Measurements from ENCODE around the gene PIR. TPM values are rescaled to one million over a fixed set of nuclear protein-coding genes. Genes with fewer than 3 reads are reported as not detected.
A peak's percentile ranks its signal among the peaks of the same experiment; 100 is the strongest.

Gene PIR
- polyA plus RNA-seq, 4 donors, result 3.9 to 13.4 (median 11.3) TPM

DNA sequence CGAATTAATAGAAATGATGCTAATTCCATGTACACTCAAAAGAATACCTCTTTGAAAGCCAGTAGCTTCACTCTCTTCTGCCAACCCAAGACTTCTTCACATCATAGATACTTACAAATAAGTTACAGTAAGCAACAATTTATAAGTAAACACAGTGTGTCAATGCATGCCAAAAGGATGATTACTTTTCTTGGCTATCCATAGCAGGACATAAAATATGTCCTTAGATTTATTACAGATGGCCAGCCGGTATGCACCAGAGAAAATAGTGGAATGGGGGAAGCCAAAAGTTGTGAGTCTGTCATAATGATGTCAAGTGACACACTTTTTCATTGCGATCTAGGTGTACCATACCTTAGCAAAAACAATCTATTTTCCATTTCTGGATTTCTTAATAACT lies 6.8 kb upstream of the PIR start:
- Histone ChIP-seq H3K4me3 (ENCODE audit: low read depth in 1 of 3, low read length in 3 of 3) (no peak overlapping the region), H3K27ac (ENCODE audit: low read depth in 1 of 3, low read length in 2 of 3) (peak overlapping the region in 1 of 3 donors; percentile 31), H3K9me3 (ENCODE audit: control insufficient read depth in 2 of 2, insufficient read depth in 1 of 2, low read depth in 1 of 2, low read length in 1 of 2) (no peaks in the 10 kb centered on the region), H3K27me3 (ENCODE audit: control insufficient read depth in 3 of 3, insufficient read depth in 3 of 3, low read length in 3 of 3) (no peaks in the 10 kb centered on the region), H3K36me3 (ENCODE audit: control insufficient read depth in 3 of 3, insufficient read depth in 2 of 3, low read depth in 1 of 3, low read length in 3 of 3) (no peaks in the 10 kb centered on the region), H3K4me1 (ENCODE audit: control insufficient read depth in 3 of 3, insufficient read depth in 2 of 3, low read depth in 1 of 3, low read length in 2 of 3) (no peaks in the 10 kb centered on the region)
- WGBS, 3 donors, result 72 to 85% (median 74%) methylated on average over 3 of the region's 3 CpGs
- DNase-seq (no peak), FAIRE-seq (no peak)

DNA sequence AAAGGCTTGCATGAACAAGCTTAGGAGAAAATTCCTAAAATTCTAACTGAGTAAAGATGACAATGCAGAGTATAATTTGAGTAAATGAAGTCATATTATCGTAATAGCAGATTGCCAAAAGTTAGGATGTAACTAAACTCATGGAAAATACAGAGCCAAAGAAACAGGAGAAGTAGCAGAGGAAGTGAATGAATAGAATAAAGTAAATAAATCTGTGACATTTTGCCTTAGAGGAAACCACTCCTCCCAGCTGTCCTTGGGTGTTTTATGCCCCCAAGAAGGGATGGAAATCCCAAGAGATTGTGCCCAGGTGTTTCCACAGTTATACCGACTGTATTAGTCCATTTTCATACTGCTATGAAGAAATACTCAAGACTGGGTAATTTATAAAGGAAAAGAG lies 5.6 kb upstream of the PIR start:
- Histone ChIP-seq H3K9me3 (ENCODE audit: control insufficient read depth in 2 of 2, insufficient read depth in 1 of 2, low read depth in 1 of 2, low read length in 1 of 2) (no peaks in the 10 kb centered on the region), H3K27me3 (ENCODE audit: control insufficient read depth in 3 of 3, insufficient read depth in 3 of 3, low read length in 3 of 3) (no peaks in the 10 kb centered on the region), H3K4me1 (ENCODE audit: control insufficient read depth in 3 of 3, insufficient read depth in 2 of 3, low read depth in 1 of 3, low read length in 2 of 3) (peaks cover 0 to under 1% (median 0%) of the 10 kb centered on the region in 3 donors), H3K27ac (ENCODE audit: low read depth in 1 of 3, low read length in 2 of 3) (no peak overlapping the region), H3K4me3 (ENCODE audit: low read depth in 1 of 3, low read length in 3 of 3) (no peak overlapping the region), H3K36me3 (ENCODE audit: control insufficient read depth in 3 of 3, insufficient read depth in 2 of 3, low read depth in 1 of 3, low read length in 3 of 3) (no peaks in the 10 kb centered on the region)
- WGBS, 3 donors, result 64 to 75% (median 70%) methylated on average over 2 of the region's 2 CpGs
- no peak for FAIRE-seq
- DNase-seq, result no peak

- WGBS, 3 donors, result 0 to 7% (median 1%) methylated on average over 4 of the region's 4 CpGs
- no peak for FAIRE-seq
- peaks cover 0 to 4% (median 0%) of the 10 kb centered on the region in 3 donors for H3K4me1 ChIP-seq (ENCODE audit: control insufficient read depth in 3 of 3, insufficient read depth in 2 of 3, low read depth in 1 of 3, low read length in 2 of 3)
These were observed 4.7 kb upstream of the PIR start for GRCh38 chrX:15497865-15498264.

DNA sequence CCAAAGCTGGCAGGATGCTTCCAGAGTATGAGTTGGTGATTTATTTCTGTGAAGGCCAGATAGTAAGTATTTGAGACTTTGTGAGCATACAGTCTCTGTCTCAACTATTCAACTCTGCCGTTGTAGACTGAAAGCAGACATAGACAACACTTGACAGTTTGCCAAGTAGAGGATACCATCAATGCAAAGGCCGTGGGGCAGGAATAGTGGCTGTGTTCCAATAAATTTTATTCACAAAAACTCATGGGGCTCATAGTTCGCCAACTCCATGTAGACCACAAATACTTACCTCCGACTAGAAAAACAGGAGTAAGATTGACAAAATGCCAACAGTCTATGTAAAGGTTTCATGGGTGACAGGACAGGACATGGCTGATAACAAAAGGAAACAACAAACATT lies 3.7 kb upstream of the PIR start:
- H3K27ac ChIP-seq (ENCODE audit: low read depth in 1 of 3, low read length in 2 of 3), result no peak overlapping the region

More at GRCh38 chrX:15497865-15498264, 4.7 kb upstream of the PIR start:
- no peaks in the 10 kb centered on the region for H3K9me3 ChIP-seq (ENCODE audit: control insufficient read depth in 2 of 2, insufficient read depth in 1 of 2, low read depth in 1 of 2, low read length in 1 of 2)
- H3K36me3 ChIP-seq (ENCODE audit: control insufficient read depth in 3 of 3, insufficient read depth in 2 of 3, low read depth in 1 of 3, low read length in 3 of 3), result no peaks in the 10 kb centered on the region
- DNase-seq, result peak; percentile 52 to 57
- H3K4me3 ChIP-seq (ENCODE audit: low read depth in 1 of 3, low read length in 3 of 3), result no peak overlapping the region
- no peak overlapping the region for H3K27ac ChIP-seq (ENCODE audit: low read depth in 1 of 3, low read length in 2 of 3)
- H3K27me3 ChIP-seq (ENCODE audit: control insufficient read depth in 3 of 3, insufficient read depth in 3 of 3, low read length in 3 of 3), result no peaks in the 10 kb centered on the region

DNA sequence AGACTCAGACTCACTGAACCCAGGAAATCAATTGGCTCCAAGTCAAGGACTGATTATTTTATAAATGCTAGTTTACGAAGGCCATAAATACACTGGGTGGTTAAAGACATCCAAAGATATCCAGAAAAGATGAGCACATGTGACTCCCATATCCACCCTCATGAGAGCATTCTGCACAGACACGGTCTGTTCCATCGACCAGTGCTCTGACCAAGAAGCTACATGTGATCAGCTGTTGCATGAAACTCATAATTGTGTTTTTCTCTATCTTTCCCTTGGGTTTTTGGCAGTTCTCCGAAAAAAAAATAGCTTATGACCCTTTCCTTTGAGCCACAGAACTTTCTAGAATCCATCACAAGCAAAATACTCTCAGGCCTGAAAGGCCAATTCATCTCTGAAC lies 2.7 kb upstream of the PIR start:
- 61 to 81% (median 69%) methylated on average over 4 of the region's 4 CpGs for WGBS, 3 donors
- no peak overlapping the region for H3K4me3 ChIP-seq (ENCODE audit: low read depth in 1 of 3, low read length in 3 of 3)
- no peak overlapping the region for H3K27ac ChIP-seq (ENCODE audit: low read depth in 1 of 3, low read length in 2 of 3)
- H3K4me1 ChIP-seq (ENCODE audit: control insufficient read depth in 3 of 3, insufficient read depth in 2 of 3, low read depth in 1 of 3, low read length in 2 of 3), result peaks cover 0 to 7% (median 0%) of the 10 kb centered on the region in 3 donors
- no peaks in the 10 kb centered on the region for H3K36me3 ChIP-seq (ENCODE audit: control insufficient read depth in 3 of 3, insufficient read depth in 2 of 3, low read depth in 1 of 3, low read length in 3 of 3)
- DNase-seq (no peak), FAIRE-seq (no peak)
- H3K27me3 ChIP-seq (ENCODE audit: control insufficient read depth in 3 of 3, insufficient read depth in 3 of 3, low read length in 3 of 3), result no peaks in the 10 kb centered on the region
- H3K9me3 ChIP-seq (ENCODE audit: control insufficient read depth in 2 of 2, insufficient read depth in 1 of 2, low read depth in 1 of 2, low read length in 1 of 2), result no peaks in the 10 kb centered on the region

More for the DNA sequence above, 3.7 kb upstream of the PIR start:
- H3K4me1 ChIP-seq (ENCODE audit: control insufficient read depth in 3 of 3, insufficient read depth in 2 of 3, low read depth in 1 of 3, low read length in 2 of 3), result peaks cover 0 to 7% (median 0%) of the 10 kb centered on the region in 3 donors
- H3K36me3 ChIP-seq (ENCODE audit: control insufficient read depth in 3 of 3, insufficient read depth in 2 of 3, low read depth in 1 of 3, low read length in 3 of 3), result no peaks in the 10 kb centered on the region
- no peak overlapping the region for H3K4me3 ChIP-seq (ENCODE audit: low read depth in 1 of 3, low read length in 3 of 3)
- 39 to 43% (median 41%) methylated on average over 4 of the region's 4 CpGs for WGBS, 3 donors
- H3K27me3 ChIP-seq (ENCODE audit: control insufficient read depth in 3 of 3, insufficient read depth in 3 of 3, low read length in 3 of 3), result no peaks in the 10 kb centered on the region
- H3K9me3 ChIP-seq (ENCODE audit: control insufficient read depth in 2 of 2, insufficient read depth in 1 of 2, low read depth in 1 of 2, low read length in 1 of 2), result no peaks in the 10 kb centered on the region
- FAIRE-seq (no peak), DNase-seq (no peak)

GRCh38 chrX:15492469-15492868 lies 664 bp downstream of the PIR start:
- H3K27me3 ChIP-seq (ENCODE audit: control insufficient read depth in 3 of 3, insufficient read depth in 3 of 3, low read length in 3 of 3), result no peaks in the 10 kb centered on the region
- WGBS, 3 donors, result 42 to 78% (median 60%) methylated on average over 5 of the region's 5 CpGs
- H3K4me3 ChIP-seq (ENCODE audit: low read depth in 1 of 3, low read length in 3 of 3), result peak overlapping the region in 1 of 3 donors; percentile 24
- peaks cover 0 to 7% (median 0%) of the 10 kb centered on the region in 3 donors for H3K4me1 ChIP-seq (ENCODE audit: control insufficient read depth in 3 of 3, insufficient read depth in 2 of 3, low read depth in 1 of 3, low read length in 2 of 3)
- FAIRE-seq (no peak), DNase-seq (no peak)
- no peaks in the 10 kb centered on the region for H3K36me3 ChIP-seq (ENCODE audit: control insufficient read depth in 3 of 3, insufficient read depth in 2 of 3, low read depth in 1 of 3, low read length in 3 of 3)
- no peaks in the 10 kb centered on the region for H3K9me3 ChIP-seq (ENCODE audit: control insufficient read depth in 2 of 2, insufficient read depth in 1 of 2, low read depth in 1 of 2, low read length in 1 of 2)
- H3K27ac ChIP-seq (ENCODE audit: low read depth in 1 of 3, low read length in 2 of 3), result no peak overlapping the region

DNA sequence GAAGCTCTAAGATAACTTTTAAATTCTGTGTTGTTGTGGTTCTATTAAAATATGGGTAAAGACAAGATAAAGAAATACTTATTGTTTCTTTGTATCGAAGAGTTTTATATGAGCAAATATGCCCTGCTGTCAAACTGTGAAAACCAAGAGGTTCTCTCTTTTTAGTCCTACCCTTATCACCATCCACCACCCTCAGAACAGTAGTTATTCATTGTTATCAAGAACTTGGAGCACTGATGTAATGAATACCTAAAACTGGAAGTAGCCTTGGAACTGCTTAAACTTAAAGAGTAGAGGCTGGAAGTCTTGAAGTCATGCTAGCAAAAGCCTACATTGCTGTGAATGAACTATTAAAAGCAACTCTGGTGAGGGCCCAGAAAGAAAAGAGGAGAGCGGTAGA lies 9.2 kb downstream of the PIR start:
- Histone ChIP-seq H3K36me3 (ENCODE audit: control insufficient read depth in 3 of 3, insufficient read depth in 2 of 3, low read depth in 1 of 3, low read length in 3 of 3) (no peaks in the 10 kb centered on the region), H3K27ac (ENCODE audit: low read depth in 1 of 3, low read length in 2 of 3) (no peak overlapping the region), H3K27me3 (ENCODE audit: control insufficient read depth in 3 of 3, insufficient read depth in 3 of 3, low read length in 3 of 3) (no peaks in the 10 kb centered on the region), H3K4me3 (ENCODE audit: low read depth in 1 of 3, low read length in 3 of 3) (no peak overlapping the region), H3K9me3 (ENCODE audit: control insufficient read depth in 2 of 2, insufficient read depth in 1 of 2, low read depth in 1 of 2, low read length in 1 of 2) (no peaks in the 10 kb centered on the region), H3K4me1 (ENCODE audit: control insufficient read depth in 3 of 3, insufficient read depth in 2 of 3, low read depth in 1 of 3, low read length in 2 of 3) (no peaks in the 10 kb centered on the region)
- WGBS, 3 donors, result 82 to 94% (median 91%) methylated on average over 1 to 2 of the region's 2 CpGs
- DNase-seq (no peak), FAIRE-seq (no peak)

- Histone ChIP-seq H3K4me3 (ENCODE audit: low read depth in 1 of 3, low read length in 3 of 3) (no peak overlapping the region), H3K27ac (ENCODE audit: low read depth in 1 of 3, low read length in 2 of 3) (no peak overlapping the region), H3K9me3 (ENCODE audit: control insufficient read depth in 2 of 2, insufficient read depth in 1 of 2, low read depth in 1 of 2, low read length in 1 of 2) (no peaks in the 10 kb centered on the region), H3K27me3 (ENCODE audit: control insufficient read depth in 3 of 3, insufficient read depth in 3 of 3, low read length in 3 of 3) (no peaks in the 10 kb centered on the region), H3K36me3 (ENCODE audit: control insufficient read depth in 3 of 3, insufficient read depth in 2 of 3, low read depth in 1 of 3, low read length in 3 of 3) (no peaks in the 10 kb centered on the region), H3K4me1 (ENCODE audit: control insufficient read depth in 3 of 3, insufficient read depth in 2 of 3, low read depth in 1 of 3, low read length in 2 of 3) (no peaks in the 10 kb centered on the region)
- DNase-seq (no peak), FAIRE-seq (no peak)
- 74 to 85% (median 75%) methylated on average over 4 of the region's 4 CpGs for WGBS, 3 donors
These were observed 17.6 kb downstream of the PIR start for GRCh38 chrX:15475486-15475885.

DNA sequence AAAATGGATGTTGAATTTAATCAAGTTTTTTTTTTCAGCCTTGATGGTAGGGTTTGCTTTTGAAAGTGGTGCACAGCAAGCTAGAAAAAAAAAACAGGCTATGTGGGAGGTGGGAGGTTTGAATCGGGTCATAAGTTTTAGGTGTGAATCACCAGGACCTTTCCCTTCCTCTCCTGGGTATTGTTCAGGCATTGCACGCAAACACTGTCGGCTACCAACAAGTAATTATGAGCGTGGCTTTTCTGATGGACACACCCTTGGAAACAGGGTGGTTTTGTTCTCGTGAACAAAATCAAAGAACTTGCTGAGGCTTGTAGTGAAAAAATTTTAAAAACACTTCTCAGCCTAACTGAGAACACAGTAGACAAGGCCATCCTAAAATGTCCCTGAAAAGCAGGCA lies 18.1 kb downstream of the PIR start:
- no peaks in the 10 kb centered on the region for H3K9me3 ChIP-seq (ENCODE audit: control insufficient read depth in 2 of 2, insufficient read depth in 1 of 2, low read depth in 1 of 2, low read length in 1 of 2)
- no peaks in the 10 kb centered on the region for H3K4me1 ChIP-seq (ENCODE audit: control insufficient read depth in 3 of 3, insufficient read depth in 2 of 3, low read depth in 1 of 3, low read length in 2 of 3)
- WGBS, 3 donors, result 71 to 73% (median 71%) methylated on average over 5 of the region's 5 CpGs
- H3K36me3 ChIP-seq (ENCODE audit: control insufficient read depth in 3 of 3, insufficient read depth in 2 of 3, low read depth in 1 of 3, low read length in 3 of 3), result no peaks in the 10 kb centered on the region
- FAIRE-seq (no peak), DNase-seq (no peak)
- H3K27me3 ChIP-seq (ENCODE audit: control insufficient read depth in 3 of 3, insufficient read depth in 3 of 3, low read length in 3 of 3), result no peaks in the 10 kb centered on the region
- no peak overlapping the region for H3K4me3 ChIP-seq (ENCODE audit: low read depth in 1 of 3, low read length in 3 of 3)
- H3K27ac ChIP-seq (ENCODE audit: low read depth in 1 of 3, low read length in 2 of 3), result no peak overlapping the region
